Astrocyte (in vitro differentiated cells and primary cell): Measurements from ENCODE around the gene ANKRD11. TPM values are rescaled to one million over a fixed set of nuclear protein-coding genes. Genes with fewer than 3 reads are reported as not detected.
A peak's percentile ranks its signal among the peaks of the same experiment; 100 is the strongest.

Source experiments
- DNase-seq: peaks from one replicate; pipeline ENCODE4 v3.0.0-alpha.2; 2010; ENCODE audit warnings: low read depth
- FAIRE-seq: peaks from 2 replicates; lab custom pipeline; 2011; peaks lifted over from hg19 to GRCh38; lab: Jason Lieb, UNC
- H2AFZ ChIP-seq: 2 replicates; pipeline ENCODE4 v1.6.0; 2012; ENCODE audit warnings: low read depth, low read length, inconsistent platforms
- H3K27ac ChIP-seq: 2 replicates; pipeline ENCODE4 v1.5.1; 2011; ENCODE audit warnings: low read depth, low read length, inconsistent platforms
- H3K27me3 ChIP-seq: 2 replicates; pipeline ENCODE4 v1.6.0; 2011; ENCODE audit warnings: low read length, inconsistent platforms; ENCODE audit not compliant: insufficient read depth
- H3K36me3 ChIP-seq: 2 replicates; pipeline ENCODE4 v1.5.1; 2011; ENCODE audit warnings: low read length, inconsistent platforms; ENCODE audit not compliant: insufficient read depth
- H3K4me1 ChIP-seq: 2 replicates; pipeline ENCODE4 v1.5.1; 2011; ENCODE audit warnings: low read length, inconsistent platforms; ENCODE audit not compliant: insufficient read depth
- H3K4me2 ChIP-seq: 2 replicates; pipeline ENCODE4 v1.6.0; 2012; ENCODE audit warnings: low read length, inconsistent platforms
- H3K4me3 ChIP-seq: 2 replicates; pipeline ENCODE4 v1.5.1; 2011; ENCODE audit warnings: low read depth, mild to moderate bottlenecking, low read length, inconsistent platforms; ENCODE audit not compliant: insufficient read depth
- H3K79me2 ChIP-seq: 2 replicates; pipeline ENCODE4 v1.6.0; 2012; ENCODE audit warnings: mild to moderate bottlenecking, low read length, inconsistent platforms; ENCODE audit not compliant: insufficient read depth
- H3K9ac ChIP-seq: 2 replicates; pipeline ENCODE4 v1.6.0; 2012; ENCODE audit warnings: mild to moderate bottlenecking, low read length, inconsistent platforms
- H3K9me3 ChIP-seq: 2 replicates; pipeline ENCODE4 v1.5.1; 2012; ENCODE audit warnings: low read depth, mild to moderate bottlenecking, low read length, inconsistent platforms; ENCODE audit not compliant: insufficient read depth
- H4K20me1 ChIP-seq: 2 replicates; pipeline ENCODE4 v1.6.0; 2012; ENCODE audit warnings: low read length, inconsistent platforms; ENCODE audit not compliant: insufficient read depth
- H3K27ac Mint-ChIP-seq: one replicate; pipeline ENCODE4 v1.8.0; 2021; ENCODE audit warnings: mild to moderate bottlenecking, mixed read lengths; ENCODE audit not compliant: unreplicated experiment
- H3K27me3 Mint-ChIP-seq: one replicate; pipeline ENCODE4 v1.8.0; 2021; ENCODE audit warnings: low read depth, mixed read lengths; ENCODE audit not compliant: unreplicated experiment
- H3K36me3 Mint-ChIP-seq: one replicate; pipeline ENCODE4 v1.8.0; 2021; ENCODE audit warnings: low read depth, mixed read lengths; ENCODE audit not compliant: unreplicated experiment
- H3K4me1 Mint-ChIP-seq: one replicate; pipeline ENCODE4 v1.8.0; 2021; ENCODE audit warnings: low read depth, mixed read lengths; ENCODE audit not compliant: unreplicated experiment
- H3K4me3 Mint-ChIP-seq: one replicate; pipeline ENCODE4 v1.8.0; 2021; ENCODE audit warnings: mild to moderate bottlenecking, moderate library complexity, mixed read lengths; ENCODE audit not compliant: unreplicated experiment
- H3K9me3 Mint-ChIP-seq: one replicate; pipeline ENCODE4 v1.8.0; 2021; ENCODE audit warnings: mild to moderate bottlenecking, mixed read lengths; ENCODE audit not compliant: unreplicated experiment
- EZH2 ChIP-seq: IDR thresholded peaks from 2 replicates; pipeline ENCODE4 v1.6.1; 2012; ENCODE audit warnings: mild to moderate bottlenecking, low read length, inconsistent platforms; ENCODE audit not compliant: insufficient read depth
- total RNA-seq: library from RNA; stranded (reverse); gene quantifications from 2 replicates; pipeline ENCODE4 v1.2.1, GENCODE V29; 2021
- TF ChIP-seq, protein P1 (sequence below): IDR thresholded peaks from 2 replicates; pipeline ENCODE4 v1.5.1; 2011; ENCODE audit warnings: low read depth, mild to moderate bottlenecking, inconsistent platforms, low read length, moderate library complexity; ENCODE audit not compliant: insufficient read depth

The ANKRD11 gene
- total RNA-seq, 1 donor from 2014 or later, result 213 TPM

DNA sequence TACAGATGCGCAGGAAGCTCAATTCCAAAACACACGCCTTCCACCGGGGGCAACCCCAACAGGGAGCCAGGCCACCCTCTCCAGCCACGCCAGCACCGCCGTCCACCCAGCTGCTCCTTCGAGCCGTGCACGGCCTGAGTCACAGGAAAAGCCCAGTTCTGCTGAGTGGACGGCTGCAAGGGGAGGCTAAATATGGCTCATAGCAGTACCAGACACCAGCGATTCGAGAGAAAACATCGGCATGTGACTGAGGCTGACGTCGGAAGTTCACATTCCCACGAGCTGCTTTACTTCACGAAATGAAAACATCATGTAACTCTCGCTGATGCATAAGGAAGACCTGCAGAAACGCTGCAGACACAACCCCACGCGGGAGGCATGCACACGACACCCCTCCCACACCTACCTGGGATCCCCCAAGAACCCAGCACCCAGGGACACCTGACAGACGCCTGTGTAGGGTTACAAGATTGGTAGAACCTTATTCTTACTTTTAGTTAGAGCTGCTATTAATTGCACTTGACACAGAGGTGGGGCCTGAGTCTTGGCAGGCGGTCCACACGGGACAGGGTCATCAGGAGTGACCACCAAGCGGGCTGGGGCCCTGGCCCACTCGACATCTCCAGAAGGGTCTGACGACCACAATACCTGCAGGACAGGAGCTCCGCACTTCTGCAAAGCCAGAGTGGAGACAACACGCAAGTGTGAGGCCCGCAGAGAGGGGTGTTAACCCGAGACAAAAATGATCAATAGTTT, 116.8 kb downstream of the ANKRD11 start:
- H3K4me1 Mint-ChIP-seq, result peaks cover 61% of the 10 kb centered on the region
- no peak for TF ChIP-seq EZH2
- TF ChIP-seq, protein P1, sequence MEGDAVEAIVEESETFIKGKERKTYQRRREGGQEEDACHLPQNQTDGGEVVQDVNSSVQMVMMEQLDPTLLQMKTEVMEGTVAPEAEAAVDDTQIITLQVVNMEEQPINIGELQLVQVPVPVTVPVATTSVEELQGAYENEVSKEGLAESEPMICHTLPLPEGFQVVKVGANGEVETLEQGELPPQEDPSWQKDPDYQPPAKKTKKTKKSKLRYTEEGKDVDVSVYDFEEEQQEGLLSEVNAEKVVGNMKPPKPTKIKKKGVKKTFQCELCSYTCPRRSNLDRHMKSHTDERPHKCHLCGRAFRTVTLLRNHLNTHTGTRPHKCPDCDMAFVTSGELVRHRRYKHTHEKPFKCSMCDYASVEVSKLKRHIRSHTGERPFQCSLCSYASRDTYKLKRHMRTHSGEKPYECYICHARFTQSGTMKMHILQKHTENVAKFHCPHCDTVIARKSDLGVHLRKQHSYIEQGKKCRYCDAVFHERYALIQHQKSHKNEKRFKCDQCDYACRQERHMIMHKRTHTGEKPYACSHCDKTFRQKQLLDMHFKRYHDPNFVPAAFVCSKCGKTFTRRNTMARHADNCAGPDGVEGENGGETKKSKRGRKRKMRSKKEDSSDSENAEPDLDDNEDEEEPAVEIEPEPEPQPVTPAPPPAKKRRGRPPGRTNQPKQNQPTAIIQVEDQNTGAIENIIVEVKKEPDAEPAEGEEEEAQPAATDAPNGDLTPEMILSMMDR, result no peak
- H3K36me3 Mint-ChIP-seq, result peaks cover 20% of the 10 kb centered on the region
- Histone ChIP-seq H3K79me2 (peaks cover 100% of the 10 kb centered on the region), H3K27ac (peak overlapping the region; percentile 81), H3K36me3 (peaks cover 2% of the 10 kb centered on the region), H3K9me3 (no peaks in the 10 kb centered on the region), H3K9ac (peak overlapping the region; percentile 69), H4K20me1 (peaks cover 98% of the 10 kb centered on the region), H3K27me3 (no peaks in the 10 kb centered on the region), H2AFZ (no peak overlapping the region), H3K4me1 (peaks cover 43% of the 10 kb centered on the region), H3K4me3 (no peak overlapping the region), H3K4me2 (peak overlapping the region; percentile 63)
- FAIRE-seq, result no peak
- peak overlapping the region; percentile 50 for H3K4me3 Mint-ChIP-seq
- no peaks in the 10 kb centered on the region for H3K27me3 Mint-ChIP-seq
- H3K27ac Mint-ChIP-seq, result peak overlapping the region; percentile 86
- peak; percentile 82 for DNase-seq
- no peaks in the 10 kb centered on the region for H3K9me3 Mint-ChIP-seq

DNA sequence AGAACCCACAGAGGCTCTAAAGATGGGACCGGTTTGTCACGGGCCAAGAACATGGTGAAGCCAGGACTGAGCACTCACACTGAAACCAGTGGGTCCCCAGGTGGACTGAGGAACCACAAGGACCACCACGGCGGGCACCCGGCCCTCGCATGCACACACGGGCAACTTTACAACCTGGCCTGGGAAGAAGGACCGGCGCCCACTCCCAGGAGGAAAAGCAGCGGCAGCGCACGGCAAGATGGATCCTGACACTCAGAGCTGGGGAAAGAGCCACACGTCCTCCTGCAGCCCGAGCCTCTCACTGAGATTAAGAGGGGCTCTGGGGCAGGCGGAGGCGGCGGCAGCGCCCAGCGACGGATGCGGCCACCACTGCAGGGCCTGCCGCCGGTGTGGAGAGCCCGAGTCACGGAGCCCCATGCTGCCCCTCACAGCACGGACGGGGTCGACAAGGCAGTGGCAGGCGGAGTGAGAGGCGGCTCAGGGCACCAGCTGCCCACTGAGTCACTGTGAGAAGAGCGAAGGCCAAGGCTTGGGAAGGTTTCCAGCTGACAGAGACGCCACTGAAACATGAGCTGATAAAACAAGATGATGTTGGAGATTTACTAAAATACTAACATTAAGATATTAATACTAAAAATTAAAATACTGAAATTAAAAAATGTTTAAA, 118.3 kb downstream of the ANKRD11 start:
- H3K4me3 ChIP-seq, result no peak overlapping the region
- peaks cover 98% of the 10 kb centered on the region for H4K20me1 ChIP-seq
- Mint-ChIP-seq H3K36me3 (peaks cover 20% of the 10 kb centered on the region), H3K27ac (no peak overlapping the region), H3K27me3 (no peaks in the 10 kb centered on the region), H3K9me3 (no peaks in the 10 kb centered on the region), H3K4me1 (peaks cover 62% of the 10 kb centered on the region), H3K4me3 (no peak overlapping the region)
- no peak for TF ChIP-seq EZH2
- TF ChIP-seq, protein P1, result no peak
- no peak overlapping the region for H2AFZ ChIP-seq
- H3K9ac ChIP-seq, result no peak overlapping the region
- H3K36me3 ChIP-seq, result peaks cover 2% of the 10 kb centered on the region
- peaks cover 49% of the 10 kb centered on the region for H3K4me1 ChIP-seq
- DNase-seq (peak; percentile 42), FAIRE-seq (no peak)
- peaks cover 100% of the 10 kb centered on the region for H3K79me2 ChIP-seq
- H3K4me2 ChIP-seq, result peak overlapping the region; percentile 15
- H3K9me3 ChIP-seq, result no peaks in the 10 kb centered on the region
- peak overlapping the region; percentile 81 for H3K27ac ChIP-seq
- no peaks in the 10 kb centered on the region for H3K27me3 ChIP-seq
